ENCODE measurements around the gene IGF1R. TPM values are rescaled to one million over a fixed set of nuclear protein-coding genes. Genes with fewer than 3 reads are reported as not detected.

IGF1R gene
- total RNA-seq, 3 donors from 2014 or later = 34.7 to 65.2 (median 47.7) TPM

DNA sequence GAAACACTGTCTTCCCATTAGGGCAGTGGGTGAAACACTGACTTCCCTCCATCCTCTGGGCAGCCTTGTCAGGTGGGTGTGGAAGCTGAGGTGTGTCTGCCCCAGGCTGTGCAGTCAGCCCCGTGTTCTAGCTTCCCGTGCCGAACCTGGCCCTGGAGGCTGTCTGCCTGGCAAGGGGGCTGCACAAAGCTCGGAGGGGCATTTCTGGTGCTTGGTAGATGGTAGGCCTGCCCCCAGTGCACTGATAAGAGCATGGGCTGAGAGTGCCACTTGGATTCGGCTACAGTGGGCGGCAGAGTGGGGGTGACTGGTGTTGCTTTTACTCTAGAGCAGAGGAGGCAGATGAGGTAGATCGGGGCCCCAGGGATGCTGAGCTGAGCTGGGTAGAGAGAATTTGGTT lies 21.3 kb downstream of the IGF1R start:
- H3K4me1 ChIP-seq (ENCODE audit: low read depth) = no peaks in the 10 kb centered on the region
- ATAC-seq = no peak
- no peak for DNase-seq
- no peaks in the 10 kb centered on the region for H3K36me3 ChIP-seq (ENCODE audit: low read depth)
- TF ChIP-seq, protein P1, sequence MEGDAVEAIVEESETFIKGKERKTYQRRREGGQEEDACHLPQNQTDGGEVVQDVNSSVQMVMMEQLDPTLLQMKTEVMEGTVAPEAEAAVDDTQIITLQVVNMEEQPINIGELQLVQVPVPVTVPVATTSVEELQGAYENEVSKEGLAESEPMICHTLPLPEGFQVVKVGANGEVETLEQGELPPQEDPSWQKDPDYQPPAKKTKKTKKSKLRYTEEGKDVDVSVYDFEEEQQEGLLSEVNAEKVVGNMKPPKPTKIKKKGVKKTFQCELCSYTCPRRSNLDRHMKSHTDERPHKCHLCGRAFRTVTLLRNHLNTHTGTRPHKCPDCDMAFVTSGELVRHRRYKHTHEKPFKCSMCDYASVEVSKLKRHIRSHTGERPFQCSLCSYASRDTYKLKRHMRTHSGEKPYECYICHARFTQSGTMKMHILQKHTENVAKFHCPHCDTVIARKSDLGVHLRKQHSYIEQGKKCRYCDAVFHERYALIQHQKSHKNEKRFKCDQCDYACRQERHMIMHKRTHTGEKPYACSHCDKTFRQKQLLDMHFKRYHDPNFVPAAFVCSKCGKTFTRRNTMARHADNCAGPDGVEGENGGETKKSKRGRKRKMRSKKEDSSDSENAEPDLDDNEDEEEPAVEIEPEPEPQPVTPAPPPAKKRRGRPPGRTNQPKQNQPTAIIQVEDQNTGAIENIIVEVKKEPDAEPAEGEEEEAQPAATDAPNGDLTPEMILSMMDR (IDR thresholded peaks at IDR 0.05) = no peak
- no peak overlapping the region for H3K4me3 ChIP-seq
- H3K9me3 ChIP-seq = no peaks in the 10 kb centered on the region
- intact Hi-C loops (cut with DNase I, micrococcal nuclease) = no loop called here

DNA sequence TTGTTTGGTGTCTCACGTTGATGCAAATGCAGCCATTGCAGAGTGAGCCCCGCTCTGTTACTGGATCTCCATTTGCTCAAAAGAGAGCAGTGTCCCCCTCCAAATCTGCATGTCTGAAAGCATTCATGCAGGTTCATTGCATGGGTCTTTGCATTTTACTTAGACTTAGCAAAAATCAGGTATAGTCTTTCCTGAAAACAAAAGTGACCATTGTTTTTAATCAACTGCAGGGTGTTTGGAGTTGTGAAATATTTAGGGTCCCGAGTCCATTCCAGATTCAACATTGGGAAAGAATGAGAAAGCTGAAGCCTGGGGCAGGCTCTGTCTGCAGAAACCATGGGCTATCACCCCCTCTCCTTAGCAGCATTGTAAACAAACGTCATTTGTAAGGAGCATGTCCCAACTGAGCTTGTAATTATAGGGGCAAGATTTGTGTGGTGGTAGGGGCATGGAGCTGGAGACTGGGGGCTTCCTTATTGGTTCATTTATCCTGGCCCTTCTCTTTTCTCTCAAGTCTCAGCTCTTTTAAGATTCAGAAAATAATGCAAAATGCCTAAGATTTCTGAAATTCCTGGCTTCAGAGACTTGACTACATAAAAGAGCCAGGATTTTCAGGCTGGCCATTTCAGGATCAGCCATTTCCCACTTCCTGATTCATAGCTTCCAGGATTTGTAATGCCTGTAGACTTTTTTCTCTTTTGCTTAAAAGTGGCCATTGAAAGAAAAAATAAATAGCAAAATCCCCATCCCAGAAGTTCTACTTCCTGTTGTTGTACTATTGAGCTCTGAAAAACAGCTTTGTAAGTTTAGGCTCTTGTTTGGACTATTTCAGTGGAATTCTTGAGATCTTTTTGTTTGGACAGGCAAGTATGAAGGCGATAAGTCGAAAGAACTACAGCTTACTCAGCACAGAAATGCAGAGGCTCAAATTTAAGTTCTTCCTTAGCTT lies 23.0 kb downstream of the IGF1R start:
- ATAC-seq (no peak), DNase-seq (no peak)
- H3K4me1 ChIP-seq (ENCODE audit: low read depth) = no peaks in the 10 kb centered on the region
- H3K9me3 ChIP-seq = no peaks in the 10 kb centered on the region
- TF ChIP-seq, protein P1 (IDR thresholded peaks at IDR 0.05) = no peak
- no peak overlapping the region for H3K4me3 ChIP-seq
- intact Hi-C loops (cut with DNase I, micrococcal nuclease) = no loop called here
- H3K36me3 ChIP-seq (ENCODE audit: low read depth) = no peaks in the 10 kb centered on the region

DNA sequence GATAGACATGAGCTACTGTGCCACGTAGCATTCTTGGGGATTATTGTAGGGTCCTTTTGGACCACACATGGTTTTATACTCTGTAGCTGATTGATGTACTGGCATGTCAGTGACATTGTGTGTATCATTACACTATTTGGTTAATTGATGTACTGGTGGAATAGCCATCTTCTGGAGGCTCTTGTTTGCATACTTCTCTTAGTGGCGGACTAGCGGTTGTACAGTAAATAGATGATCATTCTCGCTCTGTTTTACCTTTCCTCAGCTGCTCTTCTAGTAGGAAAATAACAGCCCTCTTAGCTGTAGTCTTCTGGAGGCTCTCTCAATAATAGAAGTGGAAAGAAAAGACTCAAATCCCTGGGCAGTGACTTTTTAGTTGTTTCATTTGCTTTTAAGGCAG lies 24.8 kb downstream of the IGF1R start:
- intact Hi-C loops (cut with DNase I, micrococcal nuclease) = no loop called here
- DNase-seq (no peak), ATAC-seq (no peak)
- H3K4me1 ChIP-seq (ENCODE audit: low read depth) = no peaks in the 10 kb centered on the region
- no peaks in the 10 kb centered on the region for H3K9me3 ChIP-seq
- no peaks in the 10 kb centered on the region for H3K36me3 ChIP-seq (ENCODE audit: low read depth)
- H3K4me3 ChIP-seq = no peak overlapping the region
- TF ChIP-seq, protein P1 (IDR thresholded peaks at IDR 0.05) = no peak

DNA sequence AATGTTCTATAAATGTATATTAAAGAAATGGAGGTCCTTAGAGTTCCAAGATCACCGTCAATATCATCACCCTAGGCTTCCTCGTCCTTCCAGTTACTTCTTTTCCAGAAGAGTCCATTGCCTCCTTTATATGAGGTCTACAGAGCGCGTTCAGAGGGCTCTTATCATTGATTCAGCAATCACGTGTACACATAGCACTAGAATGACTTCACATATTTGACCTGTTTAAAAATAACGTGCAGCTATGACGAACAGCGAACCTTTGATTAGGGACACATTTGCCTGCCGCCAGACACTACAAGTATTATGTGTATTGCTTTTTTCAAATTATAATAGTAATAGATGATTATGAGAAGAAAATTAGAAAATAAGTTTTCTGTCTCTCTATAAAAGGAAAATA lies 26.0 kb downstream of the IGF1R start:
- H3K4me3 ChIP-seq = no peak overlapping the region
- no peak for DNase-seq
- ATAC-seq = no peak

DNA sequence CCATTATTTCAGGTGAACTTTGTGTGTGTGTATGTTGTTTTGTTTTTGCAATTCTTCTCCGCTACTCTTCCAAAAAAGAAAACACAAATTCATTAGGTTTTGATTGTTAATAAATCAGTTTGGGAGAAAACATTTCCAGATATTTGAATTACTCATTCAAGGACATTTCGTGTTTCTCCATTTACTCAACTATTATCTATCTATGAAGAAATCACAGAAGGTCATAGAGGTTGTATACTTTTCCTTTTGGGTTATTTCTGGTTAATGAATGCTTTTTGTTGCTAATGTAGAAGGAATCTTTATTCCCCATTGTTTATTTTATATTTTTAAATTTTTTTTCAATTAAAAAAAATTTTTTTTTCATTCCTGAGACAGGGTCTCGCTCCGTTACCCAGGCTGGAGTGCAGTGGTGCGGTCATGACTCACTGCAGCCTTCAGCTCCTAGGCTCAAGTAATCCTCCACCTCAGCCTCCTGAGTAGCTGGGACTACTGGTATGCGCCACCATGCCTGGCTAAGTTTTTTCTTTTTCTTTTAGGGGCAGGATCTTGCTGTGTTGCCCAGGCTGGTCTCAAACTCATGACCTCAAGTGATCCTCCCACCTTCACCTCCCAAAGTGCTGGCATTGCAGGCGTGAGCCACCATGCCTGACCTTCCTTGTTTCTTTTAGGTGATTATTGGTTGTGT lies 28.4 kb downstream of the IGF1R start:
- H3K4me3 ChIP-seq = no peak overlapping the region
- intact Hi-C loops (cut with DNase I, micrococcal nuclease) = no loop called here
- ATAC-seq = no peak
- no peak for DNase-seq
- TF ChIP-seq, protein P1 (IDR thresholded peaks at IDR 0.05) = no peak
- H3K4me1 ChIP-seq (ENCODE audit: low read depth) = no peaks in the 10 kb centered on the region
- no peaks in the 10 kb centered on the region for H3K9me3 ChIP-seq
- no peaks in the 10 kb centered on the region for H3K36me3 ChIP-seq (ENCODE audit: low read depth)

More for the DNA sequence above, 26.0 kb downstream of the IGF1R start:
- TF ChIP-seq, protein P1 (IDR thresholded peaks at IDR 0.05) = no peak
- Histone ChIP-seq H3K36me3 (ENCODE audit: low read depth) (no peaks in the 10 kb centered on the region), H3K4me1 (ENCODE audit: low read depth) (no peaks in the 10 kb centered on the region), H3K9me3 (no peaks in the 10 kb centered on the region)
- intact Hi-C loops (cut with DNase I, micrococcal nuclease) = no loop called here
